RPMI7951 (cell line): ENCODE data around the gene NFKBIB. TPM values are rescaled to one million over a fixed set of nuclear protein-coding genes. Genes with fewer than 3 reads are reported as not detected.
"Not testable (repeated sequence)": the region's sequence is repeated elsewhere in the genome, so short reads cannot be mapped to it uniquely, and the experiment has no call there.

Experiments
- DNase-seq: peaks from one replicate; pipeline ENCODE4 v3.0.0-alpha.2; 2012; ENCODE audit warnings: low read depth
- total RNA-seq: library from RNA; depleted of rRNA; stranded (reverse); fragments of >200 nt; shearing (Covaris generic); gene quantifications from 2 replicates; pipeline ENCODE4 v1.2.3, GENCODE V29; 2014

NFKBIB gene
- total RNA-seq, 1 experiment from 2014 or later: 21.0 TPM

DNA sequence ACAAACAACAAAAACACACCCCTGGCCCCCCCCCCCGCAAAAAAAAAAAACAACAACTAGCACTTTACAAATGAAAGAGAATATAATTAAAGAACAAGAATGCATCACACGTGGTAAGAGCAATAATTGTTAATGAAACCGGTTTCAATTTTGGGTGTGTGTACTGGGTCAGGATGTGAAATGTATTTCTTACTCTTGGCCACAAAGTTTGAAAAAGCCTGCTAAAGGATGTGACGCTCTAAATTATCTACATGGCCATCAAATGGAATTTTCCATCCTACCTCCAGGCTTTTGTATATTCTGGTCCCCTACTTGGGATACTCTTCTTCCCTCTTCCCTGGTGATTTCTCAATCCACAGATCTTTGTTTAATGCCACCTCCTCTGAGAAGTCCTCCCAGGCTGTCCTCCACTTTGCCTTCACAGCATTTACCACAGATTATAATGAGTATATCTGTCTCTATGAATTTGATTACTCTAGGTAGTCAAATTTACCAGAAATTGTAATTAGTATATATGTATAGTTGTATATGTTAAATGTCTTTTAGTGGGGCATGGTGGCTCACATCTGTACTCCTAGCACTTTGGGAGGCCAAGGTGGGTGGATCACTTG, 28.7 kb downstream of the NFKBIB start:
- no peak for DNase-seq

DNA sequence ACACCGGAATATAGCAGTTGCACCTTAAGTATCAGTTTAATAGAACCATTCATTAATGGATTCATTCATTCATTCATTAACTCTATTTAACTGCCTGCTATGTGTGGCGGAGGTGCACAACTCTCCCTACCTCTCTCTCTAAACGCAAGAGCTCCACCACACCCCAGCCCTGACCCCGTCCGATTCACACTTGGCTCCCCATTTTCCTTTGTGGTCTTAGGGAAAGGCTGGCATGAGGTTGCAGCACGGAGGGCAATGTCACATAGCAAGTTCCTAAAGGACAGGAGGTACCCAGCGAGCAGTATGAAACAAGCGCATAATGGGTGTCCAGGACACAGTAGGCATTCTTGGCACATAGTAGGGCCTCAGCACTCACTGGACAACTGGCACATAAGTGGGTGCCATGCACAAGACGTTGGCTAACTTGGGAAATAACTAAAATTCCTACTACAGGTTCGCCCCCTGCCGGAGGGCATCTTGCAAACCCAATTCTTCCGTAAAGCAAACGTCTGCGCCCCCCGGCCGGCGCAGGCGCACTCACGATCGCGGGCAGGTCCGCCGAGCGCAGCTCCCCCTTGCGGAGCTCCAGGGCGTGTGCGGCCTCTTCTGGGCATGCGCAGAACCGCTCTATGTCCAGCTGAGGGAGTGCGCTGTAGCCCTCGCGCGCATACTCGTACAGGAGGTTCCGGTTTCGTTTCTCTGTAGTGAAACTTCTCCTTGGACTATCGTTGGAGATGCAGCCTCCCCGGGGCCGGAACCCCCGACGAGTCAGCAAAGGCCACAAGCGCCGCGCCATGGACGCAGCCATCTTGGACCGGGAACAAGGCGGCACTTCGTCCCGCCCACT, 30.4 kb downstream of the NFKBIB start, which contains the start of gene SARS2:
TSS of gene SARS2 (minus strand) at position 835 of the 847 bp plus-strand sequence. CDS start at position 808, 27 bp downstream.
- peak; percentile 92 for DNase-seq

DNA sequence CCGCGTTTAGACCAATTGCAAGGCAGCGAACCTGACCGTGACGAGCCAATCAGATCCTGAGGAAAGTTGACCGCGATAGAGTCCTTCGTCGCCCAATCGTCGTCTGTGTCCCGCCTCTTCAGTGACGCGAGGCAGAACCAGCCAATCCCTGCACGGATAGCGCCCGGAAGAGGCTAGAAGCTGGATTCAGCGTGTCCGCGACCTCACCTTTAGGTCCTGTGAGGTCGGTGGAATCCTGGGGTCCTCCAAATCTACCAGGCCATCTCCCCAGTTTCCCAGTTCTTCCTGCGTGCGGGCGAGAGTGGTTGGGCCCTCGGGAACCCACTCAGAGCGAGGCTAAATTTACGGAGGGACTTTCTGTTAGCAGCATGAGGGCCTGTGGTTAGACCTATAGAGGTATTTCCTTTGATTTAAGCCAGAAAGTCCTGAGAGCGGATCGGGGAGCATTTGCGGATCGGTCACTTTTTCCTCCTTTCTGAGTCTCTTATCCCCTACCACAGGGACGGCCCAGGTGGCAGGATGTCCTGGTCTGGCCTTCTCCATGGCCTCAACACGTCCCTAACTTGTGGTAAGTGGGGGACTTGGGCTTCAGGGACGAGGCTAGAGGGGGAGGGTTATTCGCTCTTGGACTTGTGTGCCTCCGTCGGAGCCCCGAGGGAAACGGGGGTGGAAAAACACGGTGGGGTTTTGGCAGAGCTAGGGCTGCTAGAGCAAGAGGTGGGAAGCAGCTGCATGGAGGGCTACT, 31.2 kb downstream of the NFKBIB start, which contains the start of gene MRPS12:
TSS of gene MRPS12 (plus strand) at position 169 of the 745 bp plus-strand sequence. CDS start at position 520, 351 bp downstream.
- peak; percentile 99 for DNase-seq

- DNase-seq: no peak
These were observed 31.7 kb downstream of the NFKBIB start for GRCh38 chr19:38931521-38931793.

- DNase-seq: peak; percentile 49
These were observed 32.8 kb downstream of the NFKBIB start for GRCh38 chr19:38932425-38933179.

DNA sequence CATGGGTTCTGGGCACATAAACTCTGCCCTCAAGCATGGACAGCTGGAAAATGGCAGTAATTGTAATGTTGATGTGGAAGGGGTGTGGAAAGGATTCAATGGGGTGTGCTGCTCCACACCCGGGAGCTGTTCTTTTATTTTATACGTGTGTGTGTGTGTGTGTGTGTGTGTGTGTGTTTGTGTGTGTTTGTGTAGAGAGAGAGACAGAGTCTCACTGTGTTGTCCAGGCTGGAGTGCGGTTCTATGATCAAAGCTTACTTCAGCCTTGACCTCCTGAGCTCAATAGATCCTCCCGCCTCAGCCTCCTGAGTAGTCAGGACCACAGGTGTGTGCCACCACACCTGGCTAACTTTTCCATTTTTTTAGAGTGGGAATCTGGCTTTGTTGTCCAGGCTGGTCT, 33.8 kb downstream of the NFKBIB start:
- DNase-seq: no peak

GRCh38 chr19:38939957-38940356, 40.2 kb downstream of the NFKBIB start:
- DNase-seq: no peak

DNA sequence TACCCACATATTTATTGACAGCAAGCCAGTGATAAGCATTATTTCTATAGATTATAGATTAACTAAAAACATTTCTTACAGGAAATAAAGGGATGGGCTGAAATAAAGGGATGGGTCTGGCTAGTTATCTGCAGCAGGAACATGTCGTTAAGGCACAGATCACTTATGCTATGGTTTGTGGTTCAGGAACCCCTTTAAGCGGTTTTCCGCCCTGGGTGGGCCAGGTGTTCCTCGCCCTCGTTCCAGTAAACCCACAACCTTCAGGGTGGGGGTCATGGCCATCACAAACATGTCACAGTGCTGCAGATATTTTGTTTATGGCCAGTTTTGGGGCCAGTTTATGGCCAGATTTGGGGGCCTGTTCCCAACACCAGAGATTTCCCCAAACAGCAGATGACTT, 41.7 kb downstream of the NFKBIB start:
- not testable (repeated sequence) for DNase-seq

GRCh38 chr19:38941979-38942378, 42.2 kb downstream of the NFKBIB start:
- no peak for DNase-seq

DNA sequence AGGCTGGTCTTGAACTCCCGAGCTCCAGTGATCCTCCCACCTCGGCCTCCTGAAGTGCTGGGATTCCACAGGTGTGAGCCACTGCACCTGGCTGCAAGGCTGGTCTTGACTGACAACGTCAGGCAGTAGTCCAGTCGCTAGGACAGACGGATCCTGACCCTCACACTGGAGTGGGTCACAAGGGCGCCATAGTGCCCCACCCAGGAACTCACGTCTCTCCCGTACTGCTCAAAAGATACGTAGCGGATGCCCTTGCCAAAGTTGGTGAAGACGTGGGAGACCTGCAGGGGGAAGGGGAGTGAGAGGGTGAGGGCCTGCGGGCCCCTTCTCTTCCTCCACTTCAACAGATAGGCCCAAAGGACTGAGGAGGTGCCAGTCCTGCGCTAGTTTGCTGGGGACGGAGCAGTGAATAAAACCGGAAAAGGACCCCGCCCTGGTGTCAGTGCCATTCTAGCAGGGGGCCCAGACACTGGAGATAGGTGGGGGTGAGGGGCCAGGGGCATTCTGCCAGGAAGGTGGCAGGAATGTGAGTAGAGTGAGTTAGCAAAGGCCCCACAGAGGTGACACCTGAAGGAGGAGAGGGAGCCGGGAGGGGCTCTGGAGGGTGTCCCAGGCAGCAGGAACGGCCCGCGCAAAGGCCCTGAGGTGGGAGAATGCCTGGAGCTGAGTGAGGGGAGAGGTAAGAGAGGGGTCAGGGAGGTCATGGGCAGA, 42.9 kb downstream of the NFKBIB start:
- DNase-seq: no peak

DNA sequence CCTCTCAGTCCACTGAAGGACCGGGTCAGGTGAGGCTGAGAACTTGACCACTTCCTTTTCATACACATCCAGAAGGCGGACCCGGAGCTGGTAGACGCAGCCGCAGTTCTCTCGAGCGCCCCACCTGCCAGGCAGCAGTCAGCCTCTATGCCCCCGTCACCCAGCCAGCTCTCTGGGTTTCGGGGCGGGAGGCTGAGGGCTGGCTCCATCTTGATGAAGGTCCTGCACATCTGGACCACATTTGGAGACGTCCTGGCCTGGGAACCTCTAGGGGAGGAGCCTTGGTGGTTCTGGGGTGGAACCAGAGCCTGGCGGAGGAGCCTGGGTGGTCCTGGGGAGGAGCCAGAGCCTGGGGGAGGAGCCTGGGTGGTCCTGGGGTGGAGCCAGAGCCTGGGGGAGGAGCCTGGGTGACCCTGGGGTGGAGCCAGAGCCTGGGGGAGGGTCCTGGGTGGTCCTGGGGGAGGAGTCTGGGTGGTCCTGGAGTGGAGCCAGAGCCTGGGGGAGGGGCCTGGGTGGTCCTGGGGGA, 45.3 kb downstream of the NFKBIB start:
- DNase-seq: no peak

DNA sequence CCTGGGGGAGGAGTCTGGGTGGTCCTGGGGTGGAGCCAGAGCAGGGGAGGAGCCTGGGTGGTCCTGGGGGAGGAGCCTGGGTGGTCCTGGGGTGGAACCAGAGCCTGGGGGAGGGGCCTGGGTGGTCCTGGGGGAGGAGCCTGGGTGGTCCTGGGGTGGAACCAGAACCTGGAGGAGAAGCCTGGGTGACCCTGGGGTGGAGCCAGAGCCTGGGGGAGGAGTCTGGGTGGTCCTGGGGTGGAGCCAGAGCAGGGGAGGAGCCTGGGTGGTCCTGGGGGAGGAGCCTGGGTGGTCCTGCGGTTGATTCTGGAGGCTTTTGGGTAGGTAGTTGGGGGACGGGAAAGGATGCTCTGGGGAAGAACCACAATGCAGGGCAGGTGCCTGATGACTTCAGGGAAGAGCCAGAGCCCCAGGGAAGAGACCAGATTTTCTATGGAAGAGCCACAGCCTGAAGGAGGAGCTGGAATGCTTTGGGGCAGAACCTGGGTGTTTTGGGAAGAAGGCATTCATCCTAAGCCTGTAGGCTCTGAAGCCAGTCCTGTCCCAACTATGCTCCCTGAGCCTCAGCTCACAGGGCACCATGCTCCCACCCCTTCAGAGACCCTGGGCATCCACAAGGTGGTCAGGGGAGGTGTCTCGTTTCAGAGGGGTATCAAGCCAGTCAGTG, 45.9 kb downstream of the NFKBIB start:
- no peak for DNase-seq

DNA sequence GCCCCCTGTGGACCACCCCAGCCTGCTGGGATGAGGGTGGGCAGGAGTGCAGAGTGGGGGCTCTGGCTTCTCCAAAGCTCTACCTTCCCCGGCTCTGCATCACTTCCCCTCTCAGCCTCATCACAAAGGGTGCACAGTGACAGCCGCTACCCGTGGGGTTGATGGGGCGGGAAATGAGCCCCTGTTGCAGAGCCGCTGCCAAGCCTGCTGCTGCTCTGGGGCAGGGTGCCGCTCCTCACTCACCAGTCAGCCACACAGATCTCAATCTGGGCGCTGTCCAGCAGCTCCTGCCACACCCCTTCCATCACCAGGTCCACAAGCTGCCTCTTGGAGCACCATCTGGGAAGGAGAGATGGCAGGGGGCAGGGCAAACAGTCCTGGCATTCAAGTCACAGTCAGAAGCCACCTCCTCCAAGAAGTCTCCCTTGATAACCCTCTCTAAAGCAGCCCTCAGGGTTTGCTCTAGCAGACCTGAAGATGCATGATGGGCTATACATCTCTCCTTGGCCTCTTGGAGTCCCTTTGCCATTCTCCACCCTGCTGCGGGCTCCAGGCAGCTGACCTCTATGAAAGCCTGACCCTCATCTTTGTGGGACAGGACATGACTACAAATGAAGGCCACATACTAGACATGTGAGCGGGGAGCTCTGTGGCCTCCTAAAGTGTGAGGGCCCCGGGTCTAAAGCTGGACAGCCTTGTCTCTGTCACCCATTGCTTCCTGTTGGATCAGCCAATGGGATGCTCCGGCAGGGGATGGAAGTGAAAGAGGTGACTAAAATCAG, 46.7 kb downstream of the NFKBIB start:
- no peak for DNase-seq

- peak; percentile 67 for DNase-seq
These were observed 50.0 kb downstream of the NFKBIB start for GRCh38 chr19:38949580-38950367.

DNA sequence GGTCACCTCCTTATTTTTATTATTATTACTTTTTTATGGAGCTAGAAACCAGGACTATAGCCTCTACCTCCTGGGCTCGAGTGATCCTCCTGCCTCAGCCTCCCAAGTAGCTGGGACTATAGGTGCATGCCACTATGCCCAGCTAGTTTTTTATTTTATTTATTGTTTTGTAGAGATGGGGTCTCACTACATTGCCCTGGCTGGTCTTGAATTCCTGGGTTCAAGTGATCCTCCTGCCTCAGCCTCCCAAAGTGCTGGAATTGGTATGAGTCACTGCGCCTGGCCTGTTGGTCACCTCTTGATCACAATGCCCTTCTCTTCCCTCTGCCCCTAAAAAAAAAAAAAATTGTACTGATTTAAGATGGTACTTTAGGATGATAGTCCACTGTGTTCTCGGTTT, 51.4 kb downstream of the NFKBIB start:
- no peak for DNase-seq

DNA sequence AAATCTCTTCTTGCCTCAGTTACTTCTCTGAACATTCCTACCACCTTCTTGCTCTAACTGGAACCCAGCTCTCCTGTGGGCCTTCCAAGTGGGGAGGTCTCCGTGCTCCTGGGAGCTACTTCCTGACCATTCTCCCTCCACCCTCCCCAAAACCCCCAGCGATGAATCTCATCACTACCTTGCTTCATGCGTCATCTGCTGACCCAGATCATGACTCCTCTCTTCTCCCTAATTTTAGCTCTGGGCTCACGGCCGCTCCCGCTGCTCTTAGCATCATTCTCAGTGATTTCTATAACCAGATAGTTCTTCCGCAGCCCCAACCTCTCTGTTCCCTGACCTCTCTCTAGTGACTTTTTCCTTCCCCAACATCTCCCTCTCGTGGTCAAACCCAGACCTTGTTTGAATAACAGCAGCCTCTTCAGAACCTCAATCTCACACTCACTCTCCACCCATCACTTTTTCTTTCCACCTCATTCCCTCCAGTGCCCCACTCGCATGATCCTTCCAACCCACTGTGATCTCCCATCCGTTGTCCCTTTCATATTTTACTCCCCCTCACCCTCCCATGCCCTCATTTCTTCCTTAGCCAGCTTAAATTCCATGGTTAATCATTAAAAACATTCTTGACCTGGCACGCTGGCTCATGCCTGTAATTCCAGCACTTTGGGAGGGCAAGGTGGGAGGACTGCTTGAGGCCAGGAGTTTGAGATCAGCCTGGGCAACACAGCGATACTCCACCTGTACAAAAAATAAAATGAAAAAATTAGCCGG, 52.8 kb downstream of the NFKBIB start:
- no peak for DNase-seq

DNA sequence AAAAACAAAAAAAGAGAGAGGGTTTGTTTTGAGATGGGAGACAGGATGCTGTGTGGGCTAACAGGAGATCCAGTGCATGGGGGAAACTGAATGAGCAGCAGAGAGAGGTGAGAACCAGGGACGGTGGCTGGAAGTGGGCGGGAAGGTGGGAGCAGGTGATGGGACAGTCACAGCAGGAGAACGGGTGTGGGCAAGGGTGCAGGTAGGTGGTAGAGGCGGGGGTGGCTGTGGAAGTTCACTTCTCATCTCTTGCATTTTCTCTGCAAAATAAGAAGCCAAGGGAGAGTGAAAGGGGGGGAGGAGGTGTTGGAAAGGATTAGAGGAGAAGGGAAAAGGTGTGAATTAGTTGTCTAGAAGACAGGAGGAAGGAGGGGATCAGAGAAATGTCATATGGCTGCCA, 53.9 kb downstream of the NFKBIB start:
- no peak for DNase-seq

DNA sequence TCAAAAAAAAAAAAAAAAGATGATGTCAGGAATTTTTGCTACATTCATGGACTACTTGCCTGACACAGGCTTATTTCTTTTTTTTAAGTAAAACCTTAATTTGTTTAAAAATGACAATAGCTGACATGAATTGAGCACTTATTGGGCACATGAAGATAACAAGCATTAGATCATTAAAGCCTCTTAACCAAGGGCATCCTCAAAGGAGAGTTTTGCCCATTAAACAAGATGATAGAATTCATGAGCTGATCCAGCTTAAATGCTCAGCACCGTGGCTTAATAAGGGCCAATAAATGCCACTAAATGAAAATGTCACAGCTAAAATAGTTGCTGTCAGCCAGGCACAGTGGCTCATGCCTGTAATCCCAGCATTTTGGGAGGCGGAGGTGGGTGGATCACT, 56.5 kb downstream of the NFKBIB start:
- no peak for DNase-seq
